ENCODE data around the gene NCEH1.
"Not testable (repeated sequence)": the region's sequence is repeated elsewhere in the genome, so short reads cannot be mapped to it uniquely, and the experiment has no call there.

Gene NCEH1

GRCh38 chr3:172710664-172711453 lies at the start of gene NCEH1:
Gene NCEH1 (minus strand): TSS chr3:172711067. CDS start chr3:172710984, 83 bp downstream.
- DNase-seq (ENCODE audit: low read depth): peak; percentile 99

- peak; percentile 42 for DNase-seq (ENCODE audit: low read depth)
Observed at GRCh38 chr3:172760416-172760815, 49.5 kb upstream of the NCEH1 start.

- DNase-seq (ENCODE audit: low read depth): no peak
Observed at GRCh38 chr3:172753125-172753524, 42.3 kb upstream of the NCEH1 start.

- DNase-seq (ENCODE audit: low read depth): no peak
Observed at GRCh38 chr3:172752651-172753050, 41.8 kb upstream of the NCEH1 start.

GRCh38 chr3:172751175-172751704 lies 40.4 kb upstream of the NCEH1 start:
- no peak for DNase-seq (ENCODE audit: low read depth)

- DNase-seq (ENCODE audit: low read depth): peak; percentile 99
Observed at GRCh38 chr3:172750368-172751174, 39.7 kb upstream of the NCEH1 start, which contains the start of gene ECT2. Gene ECT2 (plus strand): TSS chr3:172750726. CDS start chr3:172754531, 3,805 bp downstream.

GRCh38 chr3:172750069-172750367 lies 39.2 kb upstream of the NCEH1 start:
- DNase-seq (ENCODE audit: low read depth): no peak

- peak; percentile 90 for DNase-seq (ENCODE audit: low read depth)
Observed at GRCh38 chr3:172749230-172749965, 38.5 kb upstream of the NCEH1 start.

GRCh38 chr3:172746475-172746874 lies 35.6 kb upstream of the NCEH1 start:
- no peak for DNase-seq (ENCODE audit: low read depth)

- DNase-seq (ENCODE audit: low read depth): no peak
Observed at GRCh38 chr3:172739462-172739861, 28.6 kb upstream of the NCEH1 start.

GRCh38 chr3:172735014-172735413 lies 24.1 kb upstream of the NCEH1 start:
- DNase-seq (ENCODE audit: low read depth): no peak

GRCh38 chr3:172726380-172726779 lies 15.5 kb upstream of the NCEH1 start:
- peak; percentile 64 for DNase-seq (ENCODE audit: low read depth)

GRCh38 chr3:172722536-172723040 lies 11.7 kb upstream of the NCEH1 start:
- not testable (repeated sequence) for DNase-seq (ENCODE audit: low read depth)

- no peak for DNase-seq (ENCODE audit: low read depth)
Observed at GRCh38 chr3:172717493-172718088, 6.7 kb upstream of the NCEH1 start.

- no peak for DNase-seq (ENCODE audit: low read depth)
Observed at GRCh38 chr3:172716476-172716875, 5.6 kb upstream of the NCEH1 start.

- peak; percentile 14 for DNase-seq (ENCODE audit: low read depth)
Observed at GRCh38 chr3:172713316-172713715, 2.4 kb upstream of the NCEH1 start.

GRCh38 chr3:172711454-172711795 lies 558 bp upstream of the NCEH1 start:
- no peak for DNase-seq (ENCODE audit: low read depth)

- peak; percentile 37 for DNase-seq (ENCODE audit: low read depth)
Observed at GRCh38 chr3:172709774-172710663, 848 bp downstream of the NCEH1 start.

GRCh38 chr3:172708921-172709773 lies 1.7 kb downstream of the NCEH1 start:
- DNase-seq (ENCODE audit: low read depth): no peak

GRCh38 chr3:172707967-172708366 lies 2.9 kb downstream of the NCEH1 start:
- DNase-seq (ENCODE audit: low read depth): peak; percentile 87

All from fibroblast of gingiva (primary cell).